WTC11 (cell line): ENCODE data around the gene TUBA1B. TPM values are rescaled to one million over a fixed set of nuclear protein-coding genes. Genes with fewer than 3 reads are reported as not detected.
"Not testable (repeated sequence)": the region's sequence is repeated elsewhere in the genome, so short reads cannot be mapped to it uniquely, and the experiment has no call there.

Source experiments
- ATAC-seq: fragments of 200-7000 bp; cut with Tn5 transposase; 2 replicates; pipeline ENCODE4 v1.10.0; 2021; ENCODE audit warnings: mild to moderate bottlenecking, moderate library complexity
- CTCF ChIA-PET: fragments of 300-600 bp; sonication (Branson Sonifier 250); formaldehyde crosslinking; loops from one replicate; lab custom pipeline; 2021; ENCODE audit warnings: antibody characterized with exemption; lab: Charles Lee
- POLR2A ChIA-PET: fragments of 350-600 bp; sonication (Branson Sonifier 250); formaldehyde crosslinking; loops from one replicate; lab custom pipeline; 2021; ENCODE audit warnings: antibody characterized with exemption; lab: Charles Lee
- DNase-seq: peaks from one replicate; pipeline ENCODE4 v3.0.0; 2021; ENCODE audit warnings: low spot score
- H3K27ac Mint-ChIP-seq: 2 replicates; pipeline ENCODE4 v1.8.0; 2021; ENCODE audit warnings: mixed read lengths
- H3K27me3 Mint-ChIP-seq: 2 replicates; pipeline ENCODE4 v1.8.0; 2021; ENCODE audit warnings: low read depth, mild to moderate bottlenecking, moderate library complexity, mixed read lengths
- H3K36me3 Mint-ChIP-seq: 2 replicates; pipeline ENCODE4 v1.8.0; 2021; ENCODE audit warnings: mixed read lengths
- H3K4me1 Mint-ChIP-seq: 2 replicates; pipeline ENCODE4 v1.8.0; 2022; ENCODE audit warnings: mixed read lengths
- H3K4me3 Mint-ChIP-seq: 2 replicates; pipeline ENCODE4 v1.8.0; 2021; ENCODE audit warnings: mild to moderate bottlenecking, moderate library complexity, mixed read lengths
- H3K9me3 Mint-ChIP-seq: 2 replicates; pipeline ENCODE4 v1.8.0; 2021; ENCODE audit warnings: mixed read lengths
- CREM ChIP-seq: sonication (generic); formaldehyde crosslinking; IDR thresholded peaks from 2 replicates; pipeline ENCODE4 v1.8.1; 2022; ENCODE audit warnings: mild to moderate bottlenecking, missing genetic modification reagents, moderate library complexity
- ELF4 ChIP-seq: sonication (generic); formaldehyde crosslinking; IDR thresholded peaks from 2 replicates; pipeline ENCODE4 v1.8.1; 2022; ENCODE audit warnings: low read depth, mild to moderate bottlenecking, moderate library complexity, missing genetic modification reagents
- FOXJ3 ChIP-seq: sonication (generic); formaldehyde crosslinking; IDR thresholded peaks from 2 replicates; pipeline ENCODE4 v1.9.0; 2021; ENCODE audit warnings: missing genetic modification reagents, mild to moderate bottlenecking, borderline replicate concordance
- IRF2 ChIP-seq: sonication (generic); formaldehyde crosslinking; IDR thresholded peaks from 2 replicates; pipeline ENCODE4 v1.8.0; 2022; ENCODE audit warnings: low read depth, missing genetic modification reagents, borderline replicate concordance
- JUN ChIP-seq: sonication (generic); formaldehyde crosslinking; IDR thresholded peaks from 2 replicates; pipeline ENCODE4 v1.8.0; 2023; ENCODE audit warnings: mild to moderate bottlenecking, missing genetic modification reagents
- NFATC4 ChIP-seq: fragments of 250-450 bp; sonication (Bioruptor Pico); IDR thresholded peaks from 2 replicates; pipeline ENCODE4 v1.9.0; 2021; ENCODE audit warnings: mild to moderate bottlenecking
- SOX15 ChIP-seq: fragments of 250-450 bp; sonication (Bioruptor Pico); IDR thresholded peaks from 2 replicates; pipeline ENCODE4 v1.9.0; 2021; ENCODE audit warnings: mild to moderate bottlenecking
- TCF7 ChIP-seq: sonication (generic); formaldehyde crosslinking; IDR thresholded peaks from 2 replicates; pipeline ENCODE4 v1.8.0; 2022; ENCODE audit warnings: mild to moderate bottlenecking, low read depth, missing genetic modification reagents, moderate library complexity
- ZBTB21 ChIP-seq: sonication (generic); formaldehyde crosslinking; IDR thresholded peaks from 2 replicates; pipeline ENCODE4 v1.8.1; 2023; ENCODE audit warnings: mild to moderate bottlenecking, missing genetic modification reagents, borderline replicate concordance
- ZNF317 ChIP-seq: sonication (generic); formaldehyde crosslinking; IDR thresholded peaks from 2 replicates; pipeline ENCODE4 v1.8.1; 2023; ENCODE audit warnings: low read depth, mild to moderate bottlenecking, moderate library complexity, missing genetic modification reagents, borderline replicate concordance
- total RNA-seq: library from RNA; stranded (reverse); gene quantifications from 3 replicates; pipeline ENCODE4 v1.2.3, GENCODE V29; 2021
- TF ChIP-seq, protein P1 (sequence below): fragments of 250-450 bp; sonication (Bioruptor Pico); IDR thresholded peaks from 2 replicates; pipeline ENCODE4 v2.1.2; 2022; ENCODE audit warnings: mild to moderate bottlenecking, moderate library complexity
- TF ChIP-seq, protein P2 (sequence below): fragments of 250-450 bp; sonication (Bioruptor Pico); IDR thresholded peaks from 2 replicates; pipeline ENCODE4 v1.9.0; 2021; ENCODE audit warnings: mild to moderate bottlenecking
- TF ChIP-seq, protein P3 (sequence below): sonication (generic); formaldehyde crosslinking; IDR thresholded peaks from 2 replicates; pipeline ENCODE4 v1.8.1; 2023; ENCODE audit warnings: mild to moderate bottlenecking, missing genetic modification reagents, moderate library complexity
- TF ChIP-seq, protein P4 (sequence below): fragments of 250-450 bp; sonication (Bioruptor Pico); IDR thresholded peaks from 2 replicates; pipeline ENCODE4 v1.9.0; 2021; ENCODE audit warnings: mild to moderate bottlenecking
- TF ChIP-seq, protein P5 (sequence below): sonication (generic); formaldehyde crosslinking; IDR thresholded peaks from 2 replicates; pipeline ENCODE4 v1.8.1; 2022; ENCODE audit warnings: mild to moderate bottlenecking, missing genetic modification reagents, moderate library complexity, borderline replicate concordance
- TF ChIP-seq, protein P6 (sequence below): sonication (generic); formaldehyde crosslinking; IDR thresholded peaks from 2 replicates; pipeline ENCODE4 v1.8.0; 2023; ENCODE audit warnings: missing genetic modification reagents, mild to moderate bottlenecking, borderline replicate concordance
- TF ChIP-seq, protein P7 (sequence below): sonication (generic); formaldehyde crosslinking; IDR thresholded peaks from 2 replicates; pipeline ENCODE4 v1.8.1; 2023; ENCODE audit warnings: mild to moderate bottlenecking, missing genetic modification reagents, moderate library complexity
- TF ChIP-seq, protein P8 (sequence below): sonication (generic); formaldehyde crosslinking; IDR thresholded peaks from 2 replicates; pipeline ENCODE4 v1.8.0; 2022; ENCODE audit warnings: mild to moderate bottlenecking, missing genetic modification reagents

TUBA1B gene
- total RNA-seq, 1 experiment from 2014 or later, result 1,806 TPM

DNA sequence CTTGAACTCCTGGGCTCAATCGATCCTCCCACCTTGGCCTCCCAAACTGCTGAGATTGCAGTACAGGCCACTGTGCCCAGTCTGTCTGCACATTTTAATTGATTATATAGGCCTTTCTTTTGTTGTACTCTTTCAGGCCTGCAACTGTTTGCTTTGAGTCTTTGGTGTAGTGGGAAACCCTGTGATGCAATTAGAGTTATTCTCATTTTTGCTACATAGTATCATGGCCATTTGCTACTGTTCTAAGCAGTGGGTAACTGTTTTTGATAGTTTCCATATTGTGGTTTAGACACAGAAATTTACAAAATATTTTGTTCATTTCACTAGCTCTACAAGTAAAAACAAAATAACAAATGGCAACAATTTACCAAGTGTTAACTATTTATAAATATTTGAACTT lies 6.3 kb upstream of the TUBA1B start:
- no peaks in the 10 kb centered on the region; the same call in 1 of the 2 replicates for H3K27me3 Mint-ChIP-seq
- no peak overlapping the region for H3K27ac Mint-ChIP-seq
- POLR2A ChIA-PET, result no interaction called here
- TF ChIP-seq IRF2 (CRISPR knock-in tag), result no peak
- H3K4me3 Mint-ChIP-seq, result no peak overlapping the region
- no peak for DNase-seq
- H3K9me3 Mint-ChIP-seq, result no peaks in the 10 kb centered on the region
- H3K36me3 Mint-ChIP-seq, result no peaks in the 10 kb centered on the region
- CTCF ChIA-PET, result interaction anchor here (0.7 to 1.0 kb wide), 2 partner anchors 18 to 88 kb away, joined by 3 to 5 read pairs; no protein-coding TSS in a partner anchor
- ATAC-seq, result no peak
- H3K4me1 Mint-ChIP-seq, result no peaks in the 10 kb centered on the region

DNA sequence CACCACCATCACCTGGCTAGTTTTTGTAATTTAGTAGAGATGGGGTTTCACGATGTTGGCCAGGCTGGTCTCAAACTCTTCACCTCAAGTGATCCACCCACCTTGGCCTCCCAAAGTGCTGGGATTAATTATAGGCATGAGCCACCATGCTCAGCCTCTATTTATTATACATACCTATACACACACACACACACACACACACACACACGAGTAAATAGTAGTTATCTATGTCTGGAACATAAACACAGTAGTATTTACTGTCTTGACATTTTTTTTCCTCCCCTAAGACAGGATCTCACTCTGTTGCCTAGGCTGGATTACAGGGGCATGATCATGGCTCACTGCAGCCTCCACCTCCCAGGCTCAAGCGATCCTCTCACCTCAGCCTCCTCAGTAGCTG lies 5.8 kb upstream of the TUBA1B start:
- POLR2A ChIA-PET, H3K27ac Mint-ChIP-seq, CTCF ChIA-PET, ATAC-seq, H3K4me1 Mint-ChIP-seq, DNase-seq, H3K4me3 Mint-ChIP-seq, H3K9me3 Mint-ChIP-seq, H3K27me3 Mint-ChIP-seq, H3K36me3 Mint-ChIP-seq: not testable (repeated sequence)

DNA sequence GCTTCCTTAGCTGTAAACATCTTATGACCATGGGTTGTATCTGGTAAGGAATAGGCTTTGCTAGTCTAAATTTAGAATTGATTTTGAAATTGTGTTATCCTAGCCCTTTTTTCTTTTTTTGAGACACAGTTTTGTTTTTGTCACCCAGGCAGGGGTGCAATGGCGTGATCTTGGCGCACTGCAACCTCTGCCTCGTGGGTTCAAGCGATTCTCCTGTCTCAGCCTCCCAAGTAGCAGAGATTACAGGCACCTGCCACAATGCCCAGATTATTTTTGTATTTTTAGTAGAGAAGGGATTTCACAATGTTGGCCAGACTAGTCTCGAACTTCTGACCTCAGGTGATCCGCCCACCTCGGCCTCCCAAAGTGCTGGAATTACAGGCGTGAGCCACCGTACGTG lies 2.4 kb upstream of the TUBA1B start:
- Mint-ChIP-seq H3K4me3 (no peak overlapping the region), H3K9me3 (no peaks in the 10 kb centered on the region), H3K4me1 (peaks cover 19% of the 10 kb centered on the region), H3K36me3 (peaks cover 22% of the 10 kb centered on the region), H3K27ac (no peak overlapping the region), H3K27me3 (no peaks in the 10 kb centered on the region; the same call in 1 of the 2 replicates)
- DNase-seq (no peak), ATAC-seq (no peak)
- ChIA-PET CTCF (interaction anchor here (0.7 to 3.0 kb wide), 3 partner anchors 13 to 124 kb away, joined by 3 to 11 read pairs (median 9); no protein-coding TSS in a partner anchor), POLR2A (interaction anchor here (0.8 kb wide), 1 partner anchor 102 kb away, joined by 4 read pairs; no protein-coding TSS in a partner anchor)
- TF ChIP-seq ZNF317 (CRISPR knock-in tag) (no peak), FOXJ3 (CRISPR knock-in tag) (no peak), ELF4 (no peak), TCF7 (no peak), NFATC4 (no peak), CREM (CRISPR knock-in tag) (no peak), ZBTB21 (no peak), JUN (CRISPR knock-in tag) (no peak), SOX15 (CRISPR knock-in tag) (no peak)
- TF ChIP-seq, protein P1, sequence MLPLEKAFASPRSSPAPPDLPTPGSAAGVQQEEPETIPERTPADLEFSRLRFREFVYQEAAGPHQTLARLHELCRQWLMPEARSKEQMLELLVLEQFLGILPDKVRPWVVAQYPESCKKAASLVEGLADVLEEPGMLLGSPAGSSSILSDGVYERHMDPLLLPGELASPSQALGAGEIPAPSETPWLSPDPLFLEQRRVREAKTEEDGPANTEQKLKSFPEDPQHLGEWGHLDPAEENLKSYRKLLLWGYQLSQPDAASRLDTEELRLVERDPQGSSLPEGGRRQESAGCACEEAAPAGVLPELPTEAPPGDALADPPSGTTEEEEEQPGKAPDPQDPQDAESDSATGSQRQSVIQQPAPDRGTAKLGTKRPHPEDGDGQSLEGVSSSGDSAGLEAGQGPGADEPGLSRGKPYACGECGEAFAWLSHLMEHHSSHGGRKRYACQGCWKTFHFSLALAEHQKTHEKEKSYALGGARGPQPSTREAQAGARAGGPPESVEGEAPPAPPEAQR (CRISPR knock-in tag), result no peak
- TF ChIP-seq, protein P2, sequence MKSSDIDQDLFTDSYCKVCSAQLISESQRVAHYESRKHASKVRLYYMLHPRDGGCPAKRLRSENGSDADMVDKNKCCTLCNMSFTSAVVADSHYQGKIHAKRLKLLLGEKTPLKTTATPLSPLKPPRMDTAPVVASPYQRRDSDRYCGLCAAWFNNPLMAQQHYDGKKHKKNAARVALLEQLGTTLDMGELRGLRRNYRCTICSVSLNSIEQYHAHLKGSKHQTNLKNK (CRISPR knock-in tag), result no peak
- TF ChIP-seq, protein P3, sequence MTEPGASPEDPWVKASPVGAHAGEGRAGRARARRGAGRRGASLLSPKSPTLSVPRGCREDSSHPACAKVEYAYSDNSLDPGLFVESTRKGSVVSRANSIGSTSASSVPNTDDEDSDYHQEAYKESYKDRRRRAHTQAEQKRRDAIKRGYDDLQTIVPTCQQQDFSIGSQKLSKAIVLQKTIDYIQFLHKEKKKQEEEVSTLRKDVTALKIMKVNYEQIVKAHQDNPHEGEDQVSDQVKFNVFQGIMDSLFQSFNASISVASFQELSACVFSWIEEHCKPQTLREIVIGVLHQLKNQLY (CRISPR knock-in tag), result no peak
- TF ChIP-seq, protein P4, sequence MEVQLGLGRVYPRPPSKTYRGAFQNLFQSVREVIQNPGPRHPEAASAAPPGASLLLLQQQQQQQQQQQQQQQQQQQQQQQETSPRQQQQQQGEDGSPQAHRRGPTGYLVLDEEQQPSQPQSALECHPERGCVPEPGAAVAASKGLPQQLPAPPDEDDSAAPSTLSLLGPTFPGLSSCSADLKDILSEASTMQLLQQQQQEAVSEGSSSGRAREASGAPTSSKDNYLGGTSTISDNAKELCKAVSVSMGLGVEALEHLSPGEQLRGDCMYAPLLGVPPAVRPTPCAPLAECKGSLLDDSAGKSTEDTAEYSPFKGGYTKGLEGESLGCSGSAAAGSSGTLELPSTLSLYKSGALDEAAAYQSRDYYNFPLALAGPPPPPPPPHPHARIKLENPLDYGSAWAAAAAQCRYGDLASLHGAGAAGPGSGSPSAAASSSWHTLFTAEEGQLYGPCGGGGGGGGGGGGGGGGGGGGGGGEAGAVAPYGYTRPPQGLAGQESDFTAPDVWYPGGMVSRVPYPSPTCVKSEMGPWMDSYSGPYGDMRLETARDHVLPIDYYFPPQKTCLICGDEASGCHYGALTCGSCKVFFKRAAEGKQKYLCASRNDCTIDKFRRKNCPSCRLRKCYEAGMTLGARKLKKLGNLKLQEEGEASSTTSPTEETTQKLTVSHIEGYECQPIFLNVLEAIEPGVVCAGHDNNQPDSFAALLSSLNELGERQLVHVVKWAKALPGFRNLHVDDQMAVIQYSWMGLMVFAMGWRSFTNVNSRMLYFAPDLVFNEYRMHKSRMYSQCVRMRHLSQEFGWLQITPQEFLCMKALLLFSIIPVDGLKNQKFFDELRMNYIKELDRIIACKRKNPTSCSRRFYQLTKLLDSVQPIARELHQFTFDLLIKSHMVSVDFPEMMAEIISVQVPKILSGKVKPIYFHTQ (CRISPR knock-in tag), result no peak
- TF ChIP-seq, protein P5, sequence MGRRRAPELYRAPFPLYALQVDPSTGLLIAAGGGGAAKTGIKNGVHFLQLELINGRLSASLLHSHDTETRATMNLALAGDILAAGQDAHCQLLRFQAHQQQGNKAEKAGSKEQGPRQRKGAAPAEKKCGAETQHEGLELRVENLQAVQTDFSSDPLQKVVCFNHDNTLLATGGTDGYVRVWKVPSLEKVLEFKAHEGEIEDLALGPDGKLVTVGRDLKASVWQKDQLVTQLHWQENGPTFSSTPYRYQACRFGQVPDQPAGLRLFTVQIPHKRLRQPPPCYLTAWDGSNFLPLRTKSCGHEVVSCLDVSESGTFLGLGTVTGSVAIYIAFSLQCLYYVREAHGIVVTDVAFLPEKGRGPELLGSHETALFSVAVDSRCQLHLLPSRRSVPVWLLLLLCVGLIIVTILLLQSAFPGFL (CRISPR knock-in tag), result no peak
- TF ChIP-seq, protein P6, sequence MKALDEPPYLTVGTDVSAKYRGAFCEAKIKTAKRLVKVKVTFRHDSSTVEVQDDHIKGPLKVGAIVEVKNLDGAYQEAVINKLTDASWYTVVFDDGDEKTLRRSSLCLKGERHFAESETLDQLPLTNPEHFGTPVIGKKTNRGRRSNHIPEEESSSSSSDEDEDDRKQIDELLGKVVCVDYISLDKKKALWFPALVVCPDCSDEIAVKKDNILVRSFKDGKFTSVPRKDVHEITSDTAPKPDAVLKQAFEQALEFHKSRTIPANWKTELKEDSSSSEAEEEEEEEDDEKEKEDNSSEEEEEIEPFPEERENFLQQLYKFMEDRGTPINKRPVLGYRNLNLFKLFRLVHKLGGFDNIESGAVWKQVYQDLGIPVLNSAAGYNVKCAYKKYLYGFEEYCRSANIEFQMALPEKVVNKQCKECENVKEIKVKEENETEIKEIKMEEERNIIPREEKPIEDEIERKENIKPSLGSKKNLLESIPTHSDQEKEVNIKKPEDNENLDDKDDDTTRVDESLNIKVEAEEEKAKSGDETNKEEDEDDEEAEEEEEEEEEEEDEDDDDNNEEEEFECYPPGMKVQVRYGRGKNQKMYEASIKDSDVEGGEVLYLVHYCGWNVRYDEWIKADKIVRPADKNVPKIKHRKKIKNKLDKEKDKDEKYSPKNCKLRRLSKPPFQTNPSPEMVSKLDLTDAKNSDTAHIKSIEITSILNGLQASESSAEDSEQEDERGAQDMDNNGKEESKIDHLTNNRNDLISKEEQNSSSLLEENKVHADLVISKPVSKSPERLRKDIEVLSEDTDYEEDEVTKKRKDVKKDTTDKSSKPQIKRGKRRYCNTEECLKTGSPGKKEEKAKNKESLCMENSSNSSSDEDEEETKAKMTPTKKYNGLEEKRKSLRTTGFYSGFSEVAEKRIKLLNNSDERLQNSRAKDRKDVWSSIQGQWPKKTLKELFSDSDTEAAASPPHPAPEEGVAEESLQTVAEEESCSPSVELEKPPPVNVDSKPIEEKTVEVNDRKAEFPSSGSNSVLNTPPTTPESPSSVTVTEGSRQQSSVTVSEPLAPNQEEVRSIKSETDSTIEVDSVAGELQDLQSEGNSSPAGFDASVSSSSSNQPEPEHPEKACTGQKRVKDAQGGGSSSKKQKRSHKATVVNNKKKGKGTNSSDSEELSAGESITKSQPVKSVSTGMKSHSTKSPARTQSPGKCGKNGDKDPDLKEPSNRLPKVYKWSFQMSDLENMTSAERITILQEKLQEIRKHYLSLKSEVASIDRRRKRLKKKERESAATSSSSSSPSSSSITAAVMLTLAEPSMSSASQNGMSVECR, result no peak
- TF ChIP-seq, protein P7, sequence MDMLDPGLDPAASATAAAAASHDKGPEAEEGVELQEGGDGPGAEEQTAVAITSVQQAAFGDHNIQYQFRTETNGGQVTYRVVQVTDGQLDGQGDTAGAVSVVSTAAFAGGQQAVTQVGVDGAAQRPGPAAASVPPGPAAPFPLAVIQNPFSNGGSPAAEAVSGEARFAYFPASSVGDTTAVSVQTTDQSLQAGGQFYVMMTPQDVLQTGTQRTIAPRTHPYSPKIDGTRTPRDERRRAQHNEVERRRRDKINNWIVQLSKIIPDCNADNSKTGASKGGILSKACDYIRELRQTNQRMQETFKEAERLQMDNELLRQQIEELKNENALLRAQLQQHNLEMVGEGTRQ, result no peak
- TF ChIP-seq, protein P8, sequence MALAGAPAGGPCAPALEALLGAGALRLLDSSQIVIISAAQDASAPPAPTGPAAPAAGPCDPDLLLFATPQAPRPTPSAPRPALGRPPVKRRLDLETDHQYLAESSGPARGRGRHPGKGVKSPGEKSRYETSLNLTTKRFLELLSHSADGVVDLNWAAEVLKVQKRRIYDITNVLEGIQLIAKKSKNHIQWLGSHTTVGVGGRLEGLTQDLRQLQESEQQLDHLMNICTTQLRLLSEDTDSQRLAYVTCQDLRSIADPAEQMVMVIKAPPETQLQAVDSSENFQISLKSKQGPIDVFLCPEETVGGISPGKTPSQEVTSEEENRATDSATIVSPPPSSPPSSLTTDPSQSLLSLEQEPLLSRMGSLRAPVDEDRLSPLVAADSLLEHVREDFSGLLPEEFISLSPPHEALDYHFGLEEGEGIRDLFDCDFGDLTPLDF (CRISPR knock-in tag), result no peak
